DOHH2 (cell line): ENCODE measurements around the gene AOC3.
"Not testable (repeated sequence)": the region's sequence is repeated elsewhere in the genome, so short reads cannot be mapped to it uniquely, and the experiment has no call there.

Experiments used
- H3F3A ChIP-seq: fragments of 200-600 bp; sonication (generic), shearing (Covaris generic); 2 replicates; pipeline ENCODE4 v1.6.0; 2016; ENCODE audit warnings: antibody characterized with exemption, mild to moderate bottlenecking; ENCODE audit not compliant: control insufficient read depth, insufficient read depth
- H3K27ac ChIP-seq: fragments of 200-600 bp; sonication (generic); 2 replicates; pipeline ENCODE4 v1.5.1; 2014; ENCODE audit warnings: low read depth, mild to moderate bottlenecking, low read length, moderate library complexity
- H3K27me3 ChIP-seq: fragments of 200-600 bp; sonication (generic); 2 replicates; pipeline ENCODE4 v1.6.1; 2014; ENCODE audit warnings: mild to moderate bottlenecking, low read length, mixed read lengths; ENCODE audit not compliant: control insufficient read depth
- H3K36me3 ChIP-seq: fragments of 200-600 bp; sonication (generic); 2 replicates; pipeline ENCODE4 v1.6.1; 2014; ENCODE audit warnings: mild to moderate bottlenecking, low read length, moderate library complexity, mixed read lengths; ENCODE audit not compliant: control insufficient read depth
- H3K4me1 ChIP-seq: fragments of 200-600 bp; sonication (generic); 2 replicates; pipeline ENCODE4 v1.6.1; 2014; ENCODE audit warnings: mild to moderate bottlenecking, low read length, mixed read lengths; ENCODE audit not compliant: control insufficient read depth
- H3K4me2 ChIP-seq: fragments of 200-600 bp; sonication (generic); 2 replicates; pipeline ENCODE4 v1.6.0; 2014; ENCODE audit warnings: mild to moderate bottlenecking, low read length, moderate library complexity
- H3K4me3 ChIP-seq: fragments of 200-600 bp; sonication (generic); 2 replicates; pipeline ENCODE4 v1.5.1; 2014; ENCODE audit warnings: mild to moderate bottlenecking, low read length, mixed read lengths
- H3K79me2 ChIP-seq: fragments of 200-600 bp; sonication (generic); 2 replicates; pipeline ENCODE4 v1.6.1; 2014; ENCODE audit warnings: mild to moderate bottlenecking, low read length, mixed read lengths; ENCODE audit not compliant: control insufficient read depth
- H3K9me2 ChIP-seq: fragments of 200-600 bp; sonication (generic); replicated peaks from 2 replicates; pipeline ENCODE4 v1.6.1; 2014; ENCODE audit warnings: mild to moderate bottlenecking, low read length, mixed read lengths; ENCODE audit not compliant: control insufficient read depth
- H3K9me3 ChIP-seq: fragments of 200-600 bp; sonication (generic); 2 replicates; pipeline ENCODE4 v1.6.1; 2014; ENCODE audit warnings: antibody characterized with exemption, low read length, mixed read lengths; ENCODE audit not compliant: control insufficient read depth, insufficient read depth
- H4K20me1 ChIP-seq: fragments of 200-600 bp; sonication (generic); 2 replicates; pipeline ENCODE4 v1.6.0; 2014; ENCODE audit warnings: low read depth, mild to moderate bottlenecking, antibody characterized with exemption, low read length, moderate library complexity; ENCODE audit not compliant: control insufficient read depth, insufficient read depth
- EZH2phosphoT487 ChIP-seq: fragments of 200-600 bp; sonication (generic); IDR thresholded peaks from 2 replicates; pipeline ENCODE4 v1.6.1; 2017; ENCODE audit warnings: borderline replicate concordance, mild to moderate bottlenecking, antibody characterized with exemption, low read length, moderate library complexity, mixed read lengths
- TF ChIP-seq, protein P1 (sequence below): fragments of 200-600 bp; sonication (generic); IDR thresholded peaks from one replicate; pipeline ENCODE4 v1.5.1; 2014; ENCODE audit warnings: antibody characterized with exemption, mild to moderate bottlenecking, low read depth, low read length; ENCODE audit not compliant: poor library complexity, severe bottlenecking

Gene AOC3

DNA sequence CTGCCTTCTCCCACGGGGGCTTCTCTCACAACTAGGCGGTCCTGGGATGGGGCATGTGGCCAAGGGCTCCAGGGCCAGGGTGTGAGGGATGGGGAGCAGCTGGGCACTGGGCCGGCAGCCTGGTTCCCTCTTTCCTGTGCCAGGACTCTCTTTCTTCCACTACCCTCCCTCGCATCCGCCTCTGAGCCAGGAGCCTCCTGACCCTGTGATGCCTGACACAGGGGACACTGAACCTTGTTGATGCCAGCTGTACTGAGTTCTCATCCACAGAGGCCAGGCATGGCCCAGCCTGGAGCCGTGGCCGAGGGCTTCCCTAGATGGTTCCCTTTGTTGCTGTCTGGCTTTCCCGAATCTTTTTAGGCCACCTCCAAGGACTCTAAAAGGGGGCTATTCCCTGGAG is 5.5 kb downstream of the AOC3 start:
- H3K27ac ChIP-seq, H3K36me3 ChIP-seq, H3K27me3 ChIP-seq, H3K4me3 ChIP-seq, H3K4me2 ChIP-seq, H3K79me2 ChIP-seq, H3K9me3 ChIP-seq, H4K20me1 ChIP-seq, H3K9me2 ChIP-seq, H3F3A ChIP-seq, H3K4me1 ChIP-seq: not testable (repeated sequence)

DNA sequence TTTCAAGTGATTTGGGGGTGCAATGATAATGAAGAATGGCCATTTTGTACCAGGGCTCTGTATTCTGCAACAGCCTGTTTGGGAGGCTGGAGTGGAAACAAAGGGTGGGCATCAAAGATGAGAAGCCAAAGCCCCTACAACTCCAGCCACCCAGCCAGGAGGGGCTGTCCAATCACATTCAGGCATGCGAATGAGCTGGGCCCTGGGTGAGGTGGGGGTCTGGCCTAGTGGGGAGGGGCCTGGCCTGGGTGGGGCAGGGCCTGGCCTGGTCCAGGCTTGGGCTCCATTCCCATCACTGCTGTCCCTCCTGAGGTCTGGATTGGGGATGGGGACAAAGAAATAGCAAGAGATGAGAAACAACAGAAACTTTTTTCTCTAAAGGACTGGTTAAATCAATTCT is 6.4 kb downstream of the AOC3 start:
- H3F3A ChIP-seq: no peaks in the 10 kb centered on the region

DNA sequence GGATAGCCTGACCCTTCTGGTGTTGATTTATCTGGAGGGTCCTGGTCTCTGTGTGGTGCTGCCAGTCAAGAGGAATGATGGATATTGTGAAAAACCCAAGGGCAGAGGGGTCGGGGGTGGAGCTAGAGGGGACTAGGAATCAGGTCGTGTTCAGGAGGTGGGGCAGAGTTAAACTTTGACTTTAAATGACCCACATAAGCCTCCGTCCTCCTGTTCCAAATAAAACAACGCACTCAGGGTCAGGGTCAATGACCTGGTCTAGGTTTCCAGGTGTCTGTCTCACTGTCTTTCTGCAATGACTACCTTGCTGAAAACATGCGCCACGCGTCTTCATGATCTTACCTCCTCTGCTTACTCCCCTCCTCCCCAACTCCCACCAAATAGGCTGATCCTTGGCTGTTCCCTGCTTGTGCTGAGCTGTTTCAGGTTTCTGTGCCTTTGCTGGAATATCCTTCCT is 14.7 kb downstream of the AOC3 start:
- Histone ChIP-seq H3K4me3 (no peak overlapping the region), H3K4me1 (no peaks in the 10 kb centered on the region), H3K9me3 (no peaks in the 10 kb centered on the region), H3K27me3 (peaks cover 18% of the 10 kb centered on the region; the same call in 1 of the 2 replicates), H3K36me3 (no peaks in the 10 kb centered on the region), H3K79me2 (no peaks in the 10 kb centered on the region), H4K20me1 (no peaks in the 10 kb centered on the region), H3F3A (no peaks in the 10 kb centered on the region), H3K4me2 (no peak overlapping the region), H3K9me2 (no peaks in the 10 kb centered on the region), H3K27ac (no peak overlapping the region)
- TF ChIP-seq, protein P1, sequence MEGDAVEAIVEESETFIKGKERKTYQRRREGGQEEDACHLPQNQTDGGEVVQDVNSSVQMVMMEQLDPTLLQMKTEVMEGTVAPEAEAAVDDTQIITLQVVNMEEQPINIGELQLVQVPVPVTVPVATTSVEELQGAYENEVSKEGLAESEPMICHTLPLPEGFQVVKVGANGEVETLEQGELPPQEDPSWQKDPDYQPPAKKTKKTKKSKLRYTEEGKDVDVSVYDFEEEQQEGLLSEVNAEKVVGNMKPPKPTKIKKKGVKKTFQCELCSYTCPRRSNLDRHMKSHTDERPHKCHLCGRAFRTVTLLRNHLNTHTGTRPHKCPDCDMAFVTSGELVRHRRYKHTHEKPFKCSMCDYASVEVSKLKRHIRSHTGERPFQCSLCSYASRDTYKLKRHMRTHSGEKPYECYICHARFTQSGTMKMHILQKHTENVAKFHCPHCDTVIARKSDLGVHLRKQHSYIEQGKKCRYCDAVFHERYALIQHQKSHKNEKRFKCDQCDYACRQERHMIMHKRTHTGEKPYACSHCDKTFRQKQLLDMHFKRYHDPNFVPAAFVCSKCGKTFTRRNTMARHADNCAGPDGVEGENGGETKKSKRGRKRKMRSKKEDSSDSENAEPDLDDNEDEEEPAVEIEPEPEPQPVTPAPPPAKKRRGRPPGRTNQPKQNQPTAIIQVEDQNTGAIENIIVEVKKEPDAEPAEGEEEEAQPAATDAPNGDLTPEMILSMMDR: no peak
- TF ChIP-seq EZH2phosphoT487: no peak

More for the DNA sequence above, 6.4 kb downstream of the AOC3 start:
- Histone ChIP-seq H4K20me1 (no peaks in the 10 kb centered on the region), H3K79me2 (no peaks in the 10 kb centered on the region), H3K4me3 (no peak overlapping the region), H3K4me1 (no peaks in the 10 kb centered on the region), H3K27me3 (no peaks in the 10 kb centered on the region), H3K4me2 (no peak overlapping the region), H3K9me2 (no peaks in the 10 kb centered on the region), H3K9me3 (no peaks in the 10 kb centered on the region), H3K27ac (no peak overlapping the region), H3K36me3 (no peaks in the 10 kb centered on the region)
- TF ChIP-seq EZH2phosphoT487: no peak
- TF ChIP-seq, protein P1: no peak

DNA sequence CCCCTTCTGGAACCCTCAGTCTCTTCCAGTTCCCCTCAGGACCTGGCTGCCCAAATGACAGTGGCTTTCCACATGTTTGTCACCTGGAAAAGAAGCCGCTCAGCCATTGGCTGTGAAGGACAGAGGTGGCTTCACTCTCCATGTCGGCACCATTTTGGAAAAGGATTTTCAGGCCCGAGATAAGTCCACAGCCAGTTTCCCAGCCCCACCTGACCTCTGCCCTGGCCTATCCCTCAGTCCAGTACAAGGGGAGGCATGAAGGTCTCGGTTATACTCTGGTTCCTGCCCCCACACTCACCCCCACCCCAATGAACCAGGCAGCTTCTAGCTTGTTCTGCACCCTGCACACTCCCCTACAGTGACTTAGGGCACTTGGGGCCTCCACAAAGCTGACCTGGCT is 15.2 kb downstream of the AOC3 start:
- H3K36me3 ChIP-seq: no peaks in the 10 kb centered on the region
- no peaks in the 10 kb centered on the region for H4K20me1 ChIP-seq
- no peaks in the 10 kb centered on the region for H3K4me1 ChIP-seq
- H3K27ac ChIP-seq: no peak overlapping the region
- H3K79me2 ChIP-seq: no peaks in the 10 kb centered on the region
- no peaks in the 10 kb centered on the region for H3F3A ChIP-seq
- H3K9me2 ChIP-seq: no peaks in the 10 kb centered on the region
- H3K27me3 ChIP-seq: peaks cover 18% of the 10 kb centered on the region; the same call in 1 of the 2 replicates
- no peak overlapping the region for H3K4me2 ChIP-seq
- TF ChIP-seq, protein P1: no peak
- TF ChIP-seq EZH2phosphoT487: no peak
- H3K4me3 ChIP-seq: no peak overlapping the region
- no peaks in the 10 kb centered on the region for H3K9me3 ChIP-seq
